PC-9 (cell line): ENCODE results near the gene PIAS4.

Experiments used
- EZH2 ChIP-seq: fragments of 200-600 bp; sonication (generic); IDR thresholded peaks from 2 replicates; pipeline ENCODE4 v1.8.0; 2017; ENCODE audit warnings: antibody characterized with exemption, low read depth
- TF ChIP-seq, protein P1 (sequence below): fragments of 200-600 bp; sonication (generic); conservative IDR thresholded peaks from 2 replicates; pipeline ENCODE4 v1.6.1; 2017; ENCODE audit warnings: mixed run types, antibody characterized with exemption, mild to moderate bottlenecking, moderate library complexity

DNA sequence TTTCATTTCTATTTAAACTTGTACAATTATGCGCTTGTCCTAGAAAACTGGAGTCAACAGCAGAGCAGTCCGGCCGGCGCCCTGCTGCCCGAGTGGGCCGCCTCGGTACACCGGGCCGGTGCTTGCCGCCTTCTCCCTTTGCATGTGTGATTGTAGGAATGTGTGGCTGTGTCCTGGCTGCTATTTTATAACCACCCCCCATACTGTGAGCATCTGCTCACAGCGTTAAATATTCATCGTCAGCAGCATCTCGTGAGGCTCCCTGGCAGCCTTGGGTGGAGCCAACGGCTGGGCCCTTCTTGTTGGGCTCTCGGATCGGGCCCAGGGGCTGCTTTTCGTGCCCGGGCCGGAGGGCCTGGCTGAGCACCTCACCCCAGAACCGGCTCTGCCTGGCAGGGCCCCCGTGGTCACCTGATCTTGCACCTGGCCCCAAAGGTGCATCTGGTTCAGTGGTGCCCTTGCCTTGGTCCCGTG lies 10.6 kb downstream of the PIAS4 start:
- TF ChIP-seq, protein P1, sequence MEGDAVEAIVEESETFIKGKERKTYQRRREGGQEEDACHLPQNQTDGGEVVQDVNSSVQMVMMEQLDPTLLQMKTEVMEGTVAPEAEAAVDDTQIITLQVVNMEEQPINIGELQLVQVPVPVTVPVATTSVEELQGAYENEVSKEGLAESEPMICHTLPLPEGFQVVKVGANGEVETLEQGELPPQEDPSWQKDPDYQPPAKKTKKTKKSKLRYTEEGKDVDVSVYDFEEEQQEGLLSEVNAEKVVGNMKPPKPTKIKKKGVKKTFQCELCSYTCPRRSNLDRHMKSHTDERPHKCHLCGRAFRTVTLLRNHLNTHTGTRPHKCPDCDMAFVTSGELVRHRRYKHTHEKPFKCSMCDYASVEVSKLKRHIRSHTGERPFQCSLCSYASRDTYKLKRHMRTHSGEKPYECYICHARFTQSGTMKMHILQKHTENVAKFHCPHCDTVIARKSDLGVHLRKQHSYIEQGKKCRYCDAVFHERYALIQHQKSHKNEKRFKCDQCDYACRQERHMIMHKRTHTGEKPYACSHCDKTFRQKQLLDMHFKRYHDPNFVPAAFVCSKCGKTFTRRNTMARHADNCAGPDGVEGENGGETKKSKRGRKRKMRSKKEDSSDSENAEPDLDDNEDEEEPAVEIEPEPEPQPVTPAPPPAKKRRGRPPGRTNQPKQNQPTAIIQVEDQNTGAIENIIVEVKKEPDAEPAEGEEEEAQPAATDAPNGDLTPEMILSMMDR = no peak
- no peak for TF ChIP-seq EZH2
